Body of pancreas (tissue), 4 donors: ENCODE measurements around the gene CD164L2.

Experiments
- POLR2A ChIP-seq, 3 donors: fragments of 450-650 bp; IDR thresholded peaks; one replicate each; pipeline ENCODE4 v1.6.1; 2016; ENCODE audit warnings: antibody characterized with exemption in 3 of 3, mild to moderate bottlenecking in 2 of 3
- TF ChIP-seq, protein P1 (sequence below), 7 experiments: fragments of 450-650 bp in 4 of 7; fragments of 200-600 bp in 3 of 7; sonication (generic) in 3 of 7; IDR thresholded peaks; one replicate each; pipeline ENCODE4 v1.5.1; 2016 to 2019; ENCODE audit warnings: antibody characterized with exemption in 7 of 7

DNA sequence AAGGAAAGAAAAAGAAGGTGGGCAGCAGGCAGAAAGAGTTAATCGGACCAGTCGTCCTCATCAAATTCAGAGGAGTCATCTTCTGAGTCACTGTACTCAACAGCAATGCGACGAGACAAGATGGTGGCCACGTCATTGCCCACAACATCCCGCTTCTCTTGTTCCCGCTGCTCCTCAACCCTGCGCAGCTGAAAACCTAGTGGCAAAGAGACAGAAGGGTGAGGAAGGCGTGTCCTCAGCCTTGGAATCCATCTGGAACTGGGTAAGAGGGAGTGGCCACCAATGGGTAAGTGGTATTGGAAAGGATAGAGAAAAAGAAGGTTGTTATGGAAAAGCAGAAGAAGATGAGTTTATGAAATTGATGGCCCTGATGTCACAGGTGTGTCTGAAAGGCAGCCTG is 25.0 kb upstream of the CD164L2 start:
- TF ChIP-seq POLR2A (IDR thresholded peaks at IDR 0.05) = no peak
- TF ChIP-seq, protein P1, sequence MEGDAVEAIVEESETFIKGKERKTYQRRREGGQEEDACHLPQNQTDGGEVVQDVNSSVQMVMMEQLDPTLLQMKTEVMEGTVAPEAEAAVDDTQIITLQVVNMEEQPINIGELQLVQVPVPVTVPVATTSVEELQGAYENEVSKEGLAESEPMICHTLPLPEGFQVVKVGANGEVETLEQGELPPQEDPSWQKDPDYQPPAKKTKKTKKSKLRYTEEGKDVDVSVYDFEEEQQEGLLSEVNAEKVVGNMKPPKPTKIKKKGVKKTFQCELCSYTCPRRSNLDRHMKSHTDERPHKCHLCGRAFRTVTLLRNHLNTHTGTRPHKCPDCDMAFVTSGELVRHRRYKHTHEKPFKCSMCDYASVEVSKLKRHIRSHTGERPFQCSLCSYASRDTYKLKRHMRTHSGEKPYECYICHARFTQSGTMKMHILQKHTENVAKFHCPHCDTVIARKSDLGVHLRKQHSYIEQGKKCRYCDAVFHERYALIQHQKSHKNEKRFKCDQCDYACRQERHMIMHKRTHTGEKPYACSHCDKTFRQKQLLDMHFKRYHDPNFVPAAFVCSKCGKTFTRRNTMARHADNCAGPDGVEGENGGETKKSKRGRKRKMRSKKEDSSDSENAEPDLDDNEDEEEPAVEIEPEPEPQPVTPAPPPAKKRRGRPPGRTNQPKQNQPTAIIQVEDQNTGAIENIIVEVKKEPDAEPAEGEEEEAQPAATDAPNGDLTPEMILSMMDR (IDR thresholded peaks at IDR 0.05) = no peak
